Measurements from ENCODE around the gene CBX8.

GRCh38 chr17:79829004-79829403 is 32.1 kb upstream of the CBX8 start:
- TF ChIP-seq CTCF (IDR thresholded peaks at IDR 0.05) (no peak), ZFX (IDR thresholded peaks at IDR 0.05; ENCODE audit: borderline replicate concordance) (no peak)

All from 22Rv1 (cell line).